Effector memory CD8-positive, alpha-beta T cell (primary cell): ENCODE results near the gene PRR19.
"Not testable (repeated sequence)": the region's sequence is repeated elsewhere in the genome, so short reads cannot be mapped to it uniquely, and the experiment has no call there.

Source experiments
- ATAC-seq: fragments of 150-1000 bp; cut with Tn5 transposase; replicated peaks from 2 replicates; pipeline ENCODE4 v1.10.0; 2021; ENCODE audit warnings: mild to moderate bottlenecking, moderate library complexity
- DNase-seq, 3 experiments: peaks; one replicate each; pipeline ENCODE4 v3.0.0; 2021
- H3K27ac Mint-ChIP-seq, 2 donors: one replicate each; pipeline ENCODE4 v1.8.0; 2022; ENCODE audit warnings: mild to moderate bottlenecking in 2 of 2, mixed read lengths in 2 of 2, moderate library complexity in 2 of 2
- H3K27me3 Mint-ChIP-seq, 2 donors: one replicate each; pipeline ENCODE4 v1.8.0; 2022; ENCODE audit warnings: mixed read lengths in 2 of 2
- H3K36me3 Mint-ChIP-seq: one replicate; pipeline ENCODE4 v1.8.0; 2022; ENCODE audit warnings: mild to moderate bottlenecking, moderate library complexity, mixed read lengths; ENCODE audit not compliant: insufficient read depth
- H3K4me1 Mint-ChIP-seq, 2 donors: one replicate each; pipeline ENCODE4 v1.8.0; 2022; ENCODE audit warnings: low read depth in 2 of 2, mixed read lengths in 2 of 2
- H3K4me3 Mint-ChIP-seq, 2 donors: one replicate each; pipeline ENCODE4 v1.8.0; 2022; ENCODE audit warnings: mild to moderate bottlenecking in 2 of 2, mixed read lengths in 2 of 2, moderate library complexity in 2 of 2
- H3K9me3 Mint-ChIP-seq, 2 donors: one replicate each; pipeline ENCODE4 v1.8.0; 2022; ENCODE audit warnings: mixed read lengths in 2 of 2

Gene PRR19

GRCh38 chr19:42324655-42325307, 22.8 kb downstream of the PRR19 start:
- Mint-ChIP-seq H3K27me3 (peaks cover 6 to 20% of the 10 kb centered on the region in 2 donors), H3K4me3 (peak overlapping the region; percentile 96 to 98), H3K4me1 (peaks cover 25 to 26% of the 10 kb centered on the region in 2 donors), H3K9me3 (no peaks in the 10 kb centered on the region), H3K27ac (peak overlapping the region; percentile 83 to 93), H3K36me3 (peaks cover 4% of the 10 kb centered on the region)
- DNase-seq, result no peak
- no peak for ATAC-seq

GRCh38 chr19:42325308-42325895, 23.5 kb downstream of the PRR19 start, which contains the start of gene MEGF8:
Gene MEGF8, plus strand, starts transcription at chr19:42325635. Its CDS starts 609 bp downstream, at chr19:42326244.
- DNase-seq, result peak; percentile 98 to 99 (median 98)
- peaks cover 4% of the 10 kb centered on the region for H3K36me3 Mint-ChIP-seq
- H3K4me1 Mint-ChIP-seq, result peaks cover 27 to 30% of the 10 kb centered on the region in 2 donors

GRCh38 chr19:42325896-42326771, 24.2 kb downstream of the PRR19 start:
- peak overlapping the region; percentile 83 to 93 for H3K27ac Mint-ChIP-seq
- peaks cover 6 to 20% of the 10 kb centered on the region in 2 donors for H3K27me3 Mint-ChIP-seq
- peaks cover 4% of the 10 kb centered on the region for H3K36me3 Mint-ChIP-seq
- H3K4me3 Mint-ChIP-seq, result peak overlapping the region; percentile 96 to 98
- H3K4me1 Mint-ChIP-seq, result peaks cover 29 to 31% of the 10 kb centered on the region in 2 donors
- peak in 1 of 3 experiments; percentile 13 for DNase-seq
- H3K9me3 Mint-ChIP-seq, result no peaks in the 10 kb centered on the region
- ATAC-seq, result peak; percentile 8

More at GRCh38 chr19:42325308-42325895, 23.5 kb downstream of the PRR19 start, which contains the start of gene MEGF8:
- Mint-ChIP-seq H3K27ac (peak within 1 kb of the TSS; percentile 83 to 93), H3K27me3 (peaks cover 6 to 20% of the 10 kb centered on the region in 2 donors), H3K4me3 (peak within 1 kb of the TSS; percentile 96 to 98), H3K9me3 (no peaks in the 10 kb centered on the region)
- ATAC-seq, result peak; percentile 90

GRCh38 chr19:42326969-42327368, 25.0 kb downstream of the PRR19 start:
- H3K27ac Mint-ChIP-seq, result no peak overlapping the region
- H3K27me3 Mint-ChIP-seq, result peaks cover 6 to 18% of the 10 kb centered on the region in 2 donors
- H3K9me3 Mint-ChIP-seq, result no peaks in the 10 kb centered on the region
- peaks cover 29 to 31% of the 10 kb centered on the region in 2 donors for H3K4me1 Mint-ChIP-seq
- peak overlapping the region; percentile 96 to 98 for H3K4me3 Mint-ChIP-seq
- no peak for ATAC-seq
- peaks cover 4% of the 10 kb centered on the region for H3K36me3 Mint-ChIP-seq
- no peak for DNase-seq

GRCh38 chr19:42327381-42327780, 25.4 kb downstream of the PRR19 start:
- no peak overlapping the region for H3K4me3 Mint-ChIP-seq
- no peaks in the 10 kb centered on the region for H3K9me3 Mint-ChIP-seq
- H3K27me3 Mint-ChIP-seq, result peaks cover 6 to 14% of the 10 kb centered on the region in 2 donors
- no peak for ATAC-seq
- H3K27ac Mint-ChIP-seq, result no peak overlapping the region
- DNase-seq, result no peak
- H3K4me1 Mint-ChIP-seq, result peaks cover 29 to 31% of the 10 kb centered on the region in 2 donors
- H3K36me3 Mint-ChIP-seq, result peaks cover 4% of the 10 kb centered on the region

GRCh38 chr19:42328106-42328505, 26.2 kb downstream of the PRR19 start:
- H3K27me3 Mint-ChIP-seq, result peaks cover 6 to 10% of the 10 kb centered on the region in 2 donors
- H3K4me1 Mint-ChIP-seq, result peaks cover 29 to 31% of the 10 kb centered on the region in 2 donors
- H3K9me3 Mint-ChIP-seq, result no peaks in the 10 kb centered on the region
- peak overlapping the region in 1 of 2 donors; percentile 30 for H3K27ac Mint-ChIP-seq
- peaks cover 4% of the 10 kb centered on the region for H3K36me3 Mint-ChIP-seq
- no peak overlapping the region for H3K4me3 Mint-ChIP-seq
- ATAC-seq (no peak), DNase-seq (no peak)

- no peak overlapping the region for H3K4me3 Mint-ChIP-seq
- H3K4me1 Mint-ChIP-seq, result peaks cover 29 to 31% of the 10 kb centered on the region in 2 donors
- H3K27ac Mint-ChIP-seq, result peak overlapping the region in 1 of 2 donors; percentile 7
- H3K36me3 Mint-ChIP-seq, result peaks cover 4% of the 10 kb centered on the region
- no peaks in the 10 kb centered on the region for H3K9me3 Mint-ChIP-seq
- DNase-seq (no peak), ATAC-seq (no peak)
- H3K27me3 Mint-ChIP-seq, result peaks cover 6 to 10% of the 10 kb centered on the region in 2 donors
Measured at GRCh38 chr19:42328854-42329253, 26.9 kb downstream of the PRR19 start.

- Mint-ChIP-seq H3K4me1 (peaks cover 24 to 25% of the 10 kb centered on the region in 2 donors), H3K36me3 (no peaks in the 10 kb centered on the region), H3K9me3 (no peaks in the 10 kb centered on the region), H3K27me3 (peaks cover 0 to 1% of the 10 kb centered on the region in 2 donors), H3K4me3 (no peak overlapping the region), H3K27ac (peak overlapping the region in 1 of 2 donors; percentile 22)
- ATAC-seq (no peak), DNase-seq (no peak)
Measured at GRCh38 chr19:42330241-42330711, 28.3 kb downstream of the PRR19 start.

GRCh38 chr19:42331333-42331732, 29.4 kb downstream of the PRR19 start:
- H3K36me3 Mint-ChIP-seq, DNase-seq, H3K27me3 Mint-ChIP-seq, H3K9me3 Mint-ChIP-seq, ATAC-seq, H3K4me3 Mint-ChIP-seq, H3K27ac Mint-ChIP-seq: not testable (repeated sequence)
- H3K4me1 Mint-ChIP-seq, result peaks cover 21 to 24% of the 10 kb centered on the region in 2 donors

GRCh38 chr19:42332059-42332458, 30.1 kb downstream of the PRR19 start:
- Mint-ChIP-seq H3K9me3 (no peaks in the 10 kb centered on the region), H3K27me3 (no peaks in the 10 kb centered on the region), H3K4me3 (no peak overlapping the region), H3K27ac (no peak overlapping the region), H3K4me1 (peaks cover 16 to 23% of the 10 kb centered on the region in 2 donors), H3K36me3 (no peaks in the 10 kb centered on the region)
- DNase-seq (no peak), ATAC-seq (no peak)

- DNase-seq (no peak), ATAC-seq (no peak)
- Mint-ChIP-seq H3K4me3 (no peak overlapping the region), H3K4me1 (peaks cover 12 to 14% of the 10 kb centered on the region in 2 donors), H3K27ac (no peak overlapping the region), H3K27me3 (no peaks in the 10 kb centered on the region), H3K36me3 (no peaks in the 10 kb centered on the region), H3K9me3 (no peaks in the 10 kb centered on the region)
Measured at GRCh38 chr19:42333018-42333417, 31.1 kb downstream of the PRR19 start.

- no peak for ATAC-seq
- no peaks in the 10 kb centered on the region for H3K27me3 Mint-ChIP-seq
Measured at GRCh38 chr19:42333975-42334696, 32.2 kb downstream of the PRR19 start.

More at GRCh38 chr19:42333975-42334696, 32.2 kb downstream of the PRR19 start:
- Mint-ChIP-seq H3K36me3 (no peaks in the 10 kb centered on the region), H3K9me3 (no peaks in the 10 kb centered on the region), H3K4me1 (peaks cover 5 to 7% of the 10 kb centered on the region in 2 donors), H3K4me3 (no peak overlapping the region), H3K27ac (no peak overlapping the region)
- no peak for DNase-seq
